NCI-H460 (cell line): ENCODE measurements around the gene PAX6. TPM values are rescaled to one million over a fixed set of nuclear protein-coding genes. Genes with fewer than 3 reads are reported as not detected.

Experiments
- DNase-seq: peaks from one replicate; pipeline ENCODE4 v3.0.0-alpha.2; 2016; ENCODE audit warnings: low read depth; ENCODE audit errors: extremely low read depth
- polyA plus RNA-seq: library from polyadenylated mRNA; depleted of rRNA; stranded (reverse); fragments of >200 nt; gene quantifications from 2 replicates; pipeline ENCODE4 v1.2.3, GENCODE V29; 2014; cell fraction: nucleus; rRNA removed
- total RNA-seq: library from RNA; depleted of rRNA; stranded (reverse); fragments of >200 nt; shearing (Covaris generic); gene quantifications from 2 replicates; pipeline ENCODE4 v1.2.3, GENCODE V29; 2014; rRNA removed

PAX6 gene
- 11.7 and 13.5 TPM in 2 replicates for total RNA-seq
- 14.5 and 19.4 TPM in 2 replicates for polyA plus RNA-seq

GRCh38 chr11:31810779-31811647, at the start of gene PAX6:
Gene PAX6, minus strand, starts transcription at chr11:31811322. Its CDS starts 4,911 bp downstream, at chr11:31806411.
- peak; percentile 93 for DNase-seq

GRCh38 chr11:31860391-31860790, 49.3 kb upstream of the PAX6 start:
- DNase-seq, result no peak

- no peak for DNase-seq
Observed at GRCh38 chr11:31856248-31856647, 45.1 kb upstream of the PAX6 start.

GRCh38 chr11:31855466-31855865, 44.3 kb upstream of the PAX6 start:
- no peak for DNase-seq

- DNase-seq, result no peak
Observed at GRCh38 chr11:31850365-31850764, 39.2 kb upstream of the PAX6 start.

- no peak for DNase-seq
Observed at GRCh38 chr11:31847761-31848160, 36.6 kb upstream of the PAX6 start.

- no peak for DNase-seq
Observed at GRCh38 chr11:31845331-31845730, 34.2 kb upstream of the PAX6 start.

GRCh38 chr11:31844351-31844750, 33.2 kb upstream of the PAX6 start:
- DNase-seq, result no peak

- no peak for DNase-seq
Observed at GRCh38 chr11:31841435-31841834, 30.3 kb upstream of the PAX6 start.

- no peak for DNase-seq
Observed at GRCh38 chr11:31834237-31834636, 23.1 kb upstream of the PAX6 start.

- DNase-seq, result no peak
Observed at GRCh38 chr11:31830406-31830805, 19.3 kb upstream of the PAX6 start.

GRCh38 chr11:31828217-31828616, 17.1 kb upstream of the PAX6 start:
- no peak for DNase-seq

GRCh38 chr11:31827455-31828206, 16.5 kb upstream of the PAX6 start:
- no peak for DNase-seq

GRCh38 chr11:31826536-31827438, 15.7 kb upstream of the PAX6 start:
- DNase-seq, result no peak

- no peak for DNase-seq
Observed at GRCh38 chr11:31825838-31826484, 14.8 kb upstream of the PAX6 start.

- no peak for DNase-seq
Observed at GRCh38 chr11:31824879-31825837, 14.0 kb upstream of the PAX6 start.

GRCh38 chr11:31824332-31824878, 13.3 kb upstream of the PAX6 start:
- DNase-seq, result no peak

- no peak for DNase-seq
Observed at GRCh38 chr11:31823644-31824331, 12.7 kb upstream of the PAX6 start.
